HepG2 (cell line): ENCODE results near the gene B4GALT3. TPM values are rescaled to one million over a fixed set of nuclear protein-coding genes. Genes with fewer than 3 reads are reported as not detected.
A peak's percentile ranks its signal among the peaks of the same experiment; 100 is the strongest.

Source experiments
- BHLHE40 ChIP-seq: IDR thresholded peaks from 2 replicates; pipeline ENCODE4 v1.6.1; 2011; ENCODE audit warnings: low read length, improper control_type of control experiment
- DBP ChIP-seq: sonication (generic); formaldehyde crosslinking; IDR thresholded peaks from 2 replicates; pipeline ENCODE4 v1.4.0; 2020; ENCODE audit warnings: missing genetic modification reagents; ENCODE audit errors: not compliant biosample characterization
- ELF3 ChIP-seq: IDR thresholded peaks from 2 replicates; pipeline ENCODE4 v1.6.1; 2016; ENCODE audit warnings: missing genetic modification reagents, missing compliant biosample characterization
- GABPA ChIP-seq, 2 experiments: IDR thresholded peaks; 2 replicates each; pipeline ENCODE4 v1.6.1; 2011 to 2016; ENCODE audit warnings: low read depth in 2 of 2, low read length in 1 of 2, missing biosample characterization in 1 of 2, missing genetic modification characterization in 1 of 2
- HIC2 ChIP-seq: sonication (generic); formaldehyde crosslinking; IDR thresholded peaks from 2 replicates; pipeline ENCODE4 v1.9.0; 2022; ENCODE audit warnings: low read depth, missing genetic modification reagents
- HNRNPUL1 ChIP-seq: fragments of 200-400 bp; formaldehyde crosslinking; IDR thresholded peaks from 2 replicates; pipeline ENCODE4 v1.6.1; 2017; ENCODE audit warnings: low read depth, mild to moderate bottlenecking, low read length, moderate library complexity
- ISL2 ChIP-seq: sonication (generic); formaldehyde crosslinking; IDR thresholded peaks from 2 replicates; pipeline ENCODE4 v1.5.0; 2020; ENCODE audit warnings: missing genetic modification reagents
- MAFF ChIP-seq: IDR thresholded peaks from 2 replicates; pipeline ENCODE4 v1.6.1; 2011; ENCODE audit warnings: low read depth, low read length, improper control_type of control experiment
- NPAS2 ChIP-seq: sonication (generic); formaldehyde crosslinking; IDR thresholded peaks from 2 replicates; pipeline ENCODE4 v1.8.0; 2022; ENCODE audit warnings: mild to moderate bottlenecking, missing genetic modification reagents, borderline replicate concordance
- TCF12 ChIP-seq, 2 experiments: fragments of 450-650 bp in 1 of 2; sonication (generic) in 1 of 2; formaldehyde crosslinking in 1 of 2; IDR thresholded peaks; 2 replicates each; pipeline versions ENCODE4 v1.6.1 to v1.8.0; 2017 to 2022; ENCODE audit warnings: antibody characterized with exemption in 1 of 2, mild to moderate bottlenecking in 1 of 2, missing genetic modification reagents in 1 of 2, moderate library complexity in 1 of 2
- XRCC5 ChIP-seq: fragments of 200-400 bp; formaldehyde crosslinking; optimal IDR thresholded peaks from 2 replicates; pipeline ENCODE3; 2017; ENCODE audit warnings: mild to moderate bottlenecking, low read length
- ZBTB38 ChIP-seq: sonication (generic); formaldehyde crosslinking; IDR thresholded peaks from 2 replicates; pipeline ENCODE4 v1.5.1; 2020; ENCODE audit warnings: mild to moderate bottlenecking, missing genetic modification reagents
- ZNF263 ChIP-seq: sonication (generic); formaldehyde crosslinking; IDR thresholded peaks from 2 replicates; pipeline ENCODE4 v1.4.0; 2020; ENCODE audit warnings: missing genetic modification reagents
- ZNF609 ChIP-seq: sonication (generic); formaldehyde crosslinking; IDR thresholded peaks from 2 replicates; pipeline ENCODE4 v1.4.0; 2020; ENCODE audit warnings: mild to moderate bottlenecking, missing genetic modification reagents, borderline replicate concordance
- ZNF703 ChIP-seq: sonication (generic); formaldehyde crosslinking; IDR thresholded peaks from 2 replicates; pipeline ENCODE4 v1.5.1; 2020; ENCODE audit warnings: missing genetic modification reagents, mild to moderate bottlenecking, moderate library complexity, borderline replicate concordance
- ZNF761 ChIP-seq: sonication (generic); formaldehyde crosslinking; conservative IDR thresholded peaks from 2 replicates; pipeline ENCODE4 v1.4.0; 2020; ENCODE audit warnings: mild to moderate bottlenecking, missing genetic modification reagents
- ZNF770 ChIP-seq: sonication (generic); formaldehyde crosslinking; IDR thresholded peaks from 2 replicates; pipeline ENCODE4 v1.5.0; 2020; ENCODE audit warnings: mild to moderate bottlenecking, missing genetic modification reagents
- polyA plus RNA-seq, 8 experiments: library from polyadenylated mRNA; depleted of rRNA in 3 of 8; stranded (reverse) in 7 of 8; unstranded in 1 of 8; fragments of >200 nt; fragmentation: Illumina TruSeq in 4 of 8; extraction: Trizol in 4 of 8; gene quantifications; 2 replicates each; pipeline versions ENCODE4 v1.2.1 to v1.2.3, GENCODE V29; 2011 to 2016; ENCODE audit warnings: low read depth in 4 of 8, missing spikeins in 1 of 8, mixed read lengths in 1 of 8; ENCODE audit not compliant: insufficient read depth in 1 of 8
- total RNA-seq, 5 experiments: library from RNA; depleted of rRNA; stranded (reverse); fragments of >200 nt; fragmentation: Illumina TruSeq; extraction: Trizol; gene quantifications; 2 replicates each; pipeline ENCODE4 v1.2.3, GENCODE V29; 2016; ENCODE audit warnings: low read depth in 1 of 5

B4GALT3 gene
- total and polyA plus RNA-seq, 2 of the 13 experiments (the other 11 are each of a cell fraction or from before 2014, with no cell fraction given) = 35.6 to 40.4 TPM

- TF ChIP-seq ISL2 (CRISPR knock-in tag) (no peak), ZNF761 (CRISPR knock-in tag) (no peak), XRCC5 (no peak), GABPA (IDR thresholded peaks at IDR 0.05; ENCODE audit: low read depth, low read length) (no peak), GABPA (CRISPR knock-in tag; IDR thresholded peaks at IDR 0.05; ENCODE audit: low read depth) (0 out of 2 replicates have a peak, but pooled peaks have one; percentile 6), HIC2 (CRISPR knock-in tag) (no peak), ZBTB38 (CRISPR knock-in tag) (0 out of 2 replicates have a peak, but pooled peaks have one; percentile 21), BHLHE40 (no peak), ZNF609 (CRISPR knock-in tag) (no peak), DBP (CRISPR knock-in tag) (no peak), MAFF (no peak), ZNF703 (CRISPR knock-in tag) (no peak), ZNF770 (CRISPR knock-in tag) (no peak), NPAS2 (CRISPR knock-in tag) (no peak), ZNF263 (CRISPR knock-in tag) (peak; percentile 82), TCF12 (IDR thresholded peaks at IDR 0.05) (no peak), TCF12 (CRISPR knock-in tag; IDR thresholded peaks at IDR 0.05) (no peak), ELF3 (no peak), HNRNPUL1 (no peak)
Observed at GRCh38 chr1:161131523-161132409, 45.5 kb downstream of the B4GALT3 start (continued).
